Dedifferentiated amniotic fluid mesenchymal stem cell (primary cell): ENCODE data around the gene HM13.
"Not testable (repeated sequence)": the region's sequence is repeated elsewhere in the genome, so short reads cannot be mapped to it uniquely, and the experiment has no call there.

Experiments used
- DNase-seq: peaks from one replicate; pipeline ENCODE4 v3.0.0-alpha.2; 2016; ENCODE audit errors: extremely low spot score

HM13 gene

GRCh38 chr20:31502884-31503673 is 11.2 kb upstream of the HM13 start:
- DNase-seq: peak; percentile 54

DNA sequence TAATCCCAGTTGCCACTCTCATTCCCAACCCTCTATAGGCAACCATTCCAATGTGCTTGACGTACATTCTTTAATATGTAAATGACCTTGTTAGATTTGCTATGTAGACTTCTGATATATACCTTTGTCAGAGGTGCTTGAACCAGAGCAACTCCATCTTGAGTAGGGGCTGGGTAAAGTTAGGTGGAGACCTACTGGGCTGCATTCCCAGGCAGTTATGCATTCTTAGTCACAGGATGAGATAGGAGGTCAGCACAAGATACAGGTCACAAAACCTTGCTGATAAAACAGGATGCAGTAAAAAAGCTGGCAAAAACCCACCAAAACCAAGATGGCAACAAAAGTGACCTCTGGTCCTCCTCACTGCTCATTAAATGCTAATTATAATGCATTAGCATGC is 8.3 kb upstream of the HM13 start:
- no peak for DNase-seq

DNA sequence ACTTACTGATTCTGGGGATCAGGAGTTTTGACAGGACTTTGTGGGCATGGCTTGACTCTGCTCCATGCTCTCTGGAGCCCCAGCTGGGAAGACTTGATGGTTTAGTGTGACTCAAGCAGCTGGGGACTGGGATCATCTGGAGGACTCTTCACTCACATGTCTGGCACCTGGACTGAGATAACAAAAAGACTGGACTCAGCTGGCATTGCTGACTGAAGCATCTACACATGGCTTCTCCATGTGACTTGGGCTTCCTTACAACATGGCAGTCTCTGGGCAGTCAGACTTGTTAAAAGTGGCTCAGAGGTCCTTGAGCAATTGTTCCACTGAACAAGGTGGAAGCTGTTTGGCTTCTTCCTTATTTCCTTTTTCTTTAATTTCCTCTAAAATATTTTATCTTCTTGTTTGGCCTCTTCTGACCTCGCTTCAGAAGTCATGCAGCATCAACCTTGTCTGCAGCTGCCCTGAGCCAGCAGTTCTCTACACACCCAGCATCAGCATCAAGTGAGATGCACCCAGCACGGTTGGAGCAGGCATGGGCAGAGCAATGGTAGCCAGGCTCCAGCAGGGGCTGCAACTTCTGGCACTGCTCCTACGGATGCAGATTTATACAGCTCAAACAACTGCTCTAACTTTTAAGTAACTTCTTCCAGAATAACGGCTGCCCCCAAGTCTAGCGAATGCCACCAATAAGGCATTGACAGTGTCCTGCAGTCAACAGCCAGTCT is 5.6 kb upstream of the HM13 start:
- DNase-seq: no peak

- no peak for DNase-seq
Measured at GRCh38 chr20:31515072-31515774, 981 bp downstream of the HM13 start.

DNA sequence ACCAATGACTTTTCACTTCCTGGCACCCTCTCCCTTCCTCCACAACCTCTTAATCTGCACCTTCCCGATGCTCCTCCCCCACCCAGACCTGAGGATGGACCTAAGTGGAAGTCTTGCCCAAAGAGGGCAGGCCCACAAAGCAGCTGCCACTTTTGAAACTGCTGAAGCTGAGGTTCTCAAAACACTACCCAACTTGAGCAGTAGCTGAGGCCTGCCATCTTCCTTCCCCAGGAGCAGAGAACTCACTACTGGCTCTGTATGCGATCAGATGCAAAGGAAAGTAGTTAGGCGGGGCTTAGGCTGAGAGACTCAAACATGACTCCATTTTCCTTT is 1.5 kb downstream of the HM13 start:
- DNase-seq: no peak

- no peak for DNase-seq
Measured at GRCh38 chr20:31516166-31516565, 1.9 kb downstream of the HM13 start.

GRCh38 chr20:31516651-31517050 is 2.4 kb downstream of the HM13 start:
- no peak for DNase-seq

DNA sequence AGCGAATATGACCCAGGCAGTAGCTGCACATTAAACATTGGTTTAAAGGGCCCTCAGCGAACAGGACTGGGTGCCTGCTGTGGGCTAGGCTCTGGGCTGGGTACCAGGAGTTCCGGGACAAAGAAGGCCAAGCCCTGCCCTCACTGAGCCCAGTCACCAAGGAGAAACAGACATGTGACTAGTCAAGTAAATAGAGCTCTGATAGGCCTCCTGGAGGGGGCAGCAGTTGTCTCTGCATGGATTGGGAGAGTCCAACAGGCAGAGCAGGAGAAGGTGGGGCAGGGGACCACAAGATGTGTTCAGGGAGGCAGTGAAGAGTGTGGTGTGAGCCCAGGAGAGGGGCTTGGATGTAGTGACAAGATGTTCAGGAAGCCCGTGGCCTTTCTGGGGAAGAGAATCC is 3.1 kb downstream of the HM13 start:
- peak; percentile 51 for DNase-seq

DNA sequence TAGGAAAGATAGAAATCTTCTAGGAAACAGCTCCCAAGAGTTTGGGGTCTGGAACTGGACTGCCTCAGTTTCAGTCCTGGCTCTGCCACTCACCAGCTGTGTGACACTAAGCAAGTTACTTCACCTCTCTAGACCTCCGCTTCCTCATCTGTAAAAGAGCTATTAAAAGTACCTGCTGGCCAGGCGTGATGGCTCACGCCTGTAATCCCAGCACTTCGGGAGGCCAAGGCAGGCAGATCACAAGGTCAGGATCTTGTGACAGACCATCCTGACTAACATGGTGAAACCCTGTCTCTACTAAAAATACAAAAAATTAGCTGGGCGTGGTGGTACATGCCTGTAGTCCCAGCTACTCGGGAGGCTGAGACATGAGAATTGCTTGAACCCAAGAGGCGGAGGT is 7.0 kb downstream of the HM13 start:
- DNase-seq: not testable (repeated sequence)

DNA sequence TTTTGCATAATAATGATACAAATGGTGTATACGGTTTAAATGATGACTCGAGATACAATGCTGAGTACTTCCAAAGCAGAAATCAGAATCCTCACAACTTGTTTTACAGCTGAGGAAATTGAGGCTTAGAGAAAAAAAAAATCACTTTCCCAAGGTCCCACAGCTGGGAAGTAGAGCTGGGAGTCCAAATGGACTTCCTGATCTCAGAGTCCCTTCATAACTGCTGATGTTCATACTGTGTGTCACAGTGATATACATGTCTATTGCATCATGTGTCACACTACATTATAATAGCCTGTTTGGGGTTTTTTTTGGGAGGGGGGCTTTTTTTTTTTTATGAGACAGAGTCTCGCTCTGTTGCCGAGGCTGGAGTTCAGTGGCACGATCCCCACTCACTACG is 8.5 kb downstream of the HM13 start:
- no peak for DNase-seq

GRCh38 chr20:31523361-31524283 is 9.4 kb downstream of the HM13 start:
- DNase-seq: no peak

DNA sequence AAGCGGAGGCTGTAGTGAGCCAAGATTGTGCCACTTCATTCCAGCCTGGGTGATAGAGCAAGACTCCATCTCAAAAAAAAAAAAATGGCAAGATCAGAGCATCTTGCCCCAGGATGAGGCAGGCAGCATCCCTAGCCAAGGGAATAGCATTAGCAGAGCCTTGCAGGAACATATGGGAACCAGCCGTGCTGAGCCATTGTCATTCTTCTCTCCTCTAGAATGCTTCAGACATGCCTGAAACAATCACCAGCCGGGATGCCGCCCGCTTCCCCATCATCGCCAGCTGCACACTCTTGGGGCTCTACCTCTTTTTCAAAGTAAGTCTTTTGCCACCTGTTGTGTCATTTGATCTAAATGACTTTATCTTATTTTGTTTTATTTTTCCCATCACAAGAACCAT is 13.0 kb downstream of the HM13 start:
- no peak for DNase-seq

DNA sequence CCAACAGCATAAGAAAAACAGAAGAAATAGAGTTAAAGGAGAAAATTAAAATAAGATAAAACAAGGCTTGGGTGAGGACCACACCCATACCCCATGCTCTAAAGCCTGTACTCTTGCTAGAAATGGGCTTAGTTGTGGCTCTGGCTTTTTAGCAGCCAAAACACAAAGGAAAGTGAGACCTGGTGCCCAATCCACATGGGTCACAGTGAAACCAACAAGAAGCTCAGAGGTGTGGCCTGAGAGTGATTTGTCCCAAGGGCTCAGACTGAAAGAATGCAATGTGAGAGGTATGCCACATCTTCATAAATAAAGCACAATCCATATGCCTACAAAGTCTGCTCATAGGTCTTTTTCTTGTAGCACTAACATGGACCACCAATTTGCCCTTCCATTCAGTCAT is 21.1 kb downstream of the HM13 start:
- DNase-seq: no peak

DNA sequence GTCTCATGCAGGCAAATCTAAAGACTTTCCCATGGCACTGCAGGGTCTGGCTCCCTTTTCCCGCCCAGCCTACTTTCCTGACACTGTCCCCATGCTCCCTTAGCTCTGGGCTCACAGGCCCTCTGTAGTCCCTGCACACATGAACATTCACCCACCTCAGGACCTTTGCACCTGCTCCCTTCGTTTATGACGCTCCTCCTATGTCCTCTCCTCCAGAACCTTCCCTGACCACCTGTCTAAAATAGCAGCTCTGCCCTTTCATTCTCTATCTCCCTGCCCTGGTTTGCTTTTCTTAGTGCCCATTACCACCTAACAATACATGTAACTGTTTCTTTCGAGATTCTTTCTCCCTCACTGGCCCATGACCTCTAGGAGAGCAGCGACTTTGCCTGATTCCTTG is 22.3 kb downstream of the HM13 start:
- no peak for DNase-seq

DNA sequence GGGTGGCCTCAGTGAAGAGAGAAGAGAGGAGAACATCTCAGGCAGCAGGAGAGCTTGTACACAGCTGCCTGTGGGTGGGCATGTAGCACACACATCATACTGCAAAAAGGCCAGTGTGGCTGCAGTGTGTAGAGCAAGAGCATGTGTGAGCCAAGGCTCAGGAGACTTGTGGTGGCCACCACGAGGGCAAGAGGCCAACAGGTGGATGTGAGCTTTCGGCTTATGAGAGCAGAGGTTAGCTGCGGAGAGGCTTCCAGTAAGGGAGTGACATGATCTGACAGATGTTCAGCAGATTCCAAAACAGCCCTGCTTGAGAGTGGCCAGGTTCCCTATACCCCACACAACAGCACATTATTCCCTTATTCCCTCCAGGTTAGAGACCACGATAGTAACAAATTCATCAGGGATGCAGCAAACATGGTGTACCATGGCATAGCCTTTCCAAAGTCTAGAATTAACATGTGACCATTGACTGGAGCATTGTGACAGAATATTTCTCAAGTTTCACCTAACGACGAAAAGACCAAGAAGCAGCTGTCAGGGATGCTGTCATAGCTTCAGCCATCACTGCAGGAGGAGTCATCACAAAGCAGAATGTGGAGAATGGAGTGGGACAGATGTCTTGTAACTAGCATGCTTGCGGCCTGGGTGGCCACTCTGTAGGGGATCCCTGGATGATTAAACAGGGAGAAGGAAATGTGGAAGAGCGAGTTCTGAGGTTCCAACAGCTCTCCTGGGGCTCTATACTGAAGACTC is 23.1 kb downstream of the HM13 start:
- DNase-seq: no peak

DNA sequence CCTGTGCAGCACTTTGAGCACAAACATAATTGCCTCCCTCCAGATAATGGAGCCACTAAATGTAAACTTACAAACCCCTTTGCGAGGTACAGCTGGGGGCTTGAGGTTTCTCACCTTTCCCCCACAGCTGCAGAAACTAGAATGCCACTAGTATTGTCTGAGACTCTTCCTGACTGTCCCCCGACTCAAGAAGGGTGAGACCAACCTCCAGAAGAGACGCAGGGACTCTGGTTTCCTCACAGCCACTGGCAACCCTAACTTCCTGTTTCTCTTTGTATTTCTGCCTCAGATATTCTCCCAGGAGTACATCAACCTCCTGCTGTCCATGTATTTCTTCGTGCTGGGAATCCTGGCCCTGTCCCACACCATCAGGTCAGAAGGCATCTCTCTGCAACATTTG is 23.6 kb downstream of the HM13 start:
- no peak for DNase-seq

DNA sequence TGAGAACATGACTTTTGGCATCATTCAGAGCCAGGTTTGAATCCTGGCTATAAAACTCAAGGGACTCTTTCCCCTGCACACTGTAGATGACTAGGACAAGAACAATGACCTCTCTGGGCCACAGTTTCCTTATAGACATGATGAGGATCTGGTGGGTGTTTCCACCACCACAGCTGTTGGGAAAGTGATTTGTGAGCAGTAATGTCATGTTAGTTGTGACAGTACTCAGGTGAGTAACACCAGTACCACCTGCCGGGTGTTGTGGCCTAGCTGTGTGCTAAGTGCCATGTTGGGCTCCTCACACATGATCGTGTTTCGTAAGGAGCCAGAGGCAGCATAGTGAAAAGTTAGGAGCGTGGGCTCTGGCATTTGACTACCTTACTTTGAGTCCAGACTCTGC is 24.1 kb downstream of the HM13 start:
- DNase-seq: no peak

GRCh38 chr20:31539636-31540035 is 25.4 kb downstream of the HM13 start:
- DNase-seq: not testable (repeated sequence)

GRCh38 chr20:31540406-31540805 is 26.2 kb downstream of the HM13 start:
- DNase-seq: no peak

DNA sequence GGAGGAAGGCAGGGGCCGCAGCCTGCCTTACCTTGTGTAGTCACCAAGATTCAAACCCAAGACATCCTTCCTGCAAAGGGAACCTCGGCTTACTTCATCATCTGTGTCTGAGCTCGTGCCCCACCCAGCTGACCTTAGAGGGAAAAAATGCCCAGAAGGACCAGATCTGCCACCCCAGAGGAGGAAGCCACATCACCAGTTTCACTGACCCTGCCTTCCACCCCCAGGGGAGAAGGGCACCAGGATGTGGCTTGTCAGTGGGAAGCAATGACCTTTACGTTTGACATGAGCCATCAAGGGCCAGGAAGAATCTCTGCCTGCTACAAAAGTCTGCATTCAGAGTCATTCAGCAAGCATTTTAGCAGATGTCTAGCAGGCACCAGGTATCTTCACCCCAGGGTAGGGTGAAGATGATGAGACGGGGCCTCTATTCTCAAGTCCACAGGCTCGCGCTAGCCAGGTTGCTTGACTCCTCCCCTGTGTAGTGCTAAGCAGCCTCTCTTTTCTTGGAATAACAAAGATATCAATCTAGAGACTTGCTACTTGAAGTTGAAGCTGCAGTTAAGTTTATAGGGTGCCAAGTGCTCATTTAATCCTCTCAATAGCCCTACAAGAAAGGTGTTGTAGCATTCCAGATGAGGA is 28.1 kb downstream of the HM13 start:
- no peak for DNase-seq

DNA sequence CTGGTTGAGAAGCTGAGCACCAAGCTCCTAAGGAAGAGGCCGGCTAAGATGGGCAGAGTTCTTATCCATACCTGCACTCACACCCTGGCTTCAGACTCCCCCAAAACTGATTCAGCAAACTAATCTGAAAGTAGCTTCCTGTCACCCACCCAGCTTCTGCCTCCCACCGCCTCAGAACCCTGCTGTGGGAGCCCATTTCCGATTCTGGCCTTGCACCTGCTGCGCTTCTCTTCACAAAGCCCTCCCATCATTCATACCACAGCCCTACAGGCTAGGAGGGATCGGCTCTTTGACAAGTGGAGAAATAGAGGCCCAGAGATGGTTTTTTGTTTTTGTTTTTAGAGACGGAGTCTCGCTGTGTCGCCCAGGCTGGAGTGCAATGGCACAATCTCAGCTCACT is 28.7 kb downstream of the HM13 start:
- DNase-seq: no peak
